22Rv1 (cell line): ENCODE data around the gene CD6.

Experiments used
- H3K27ac ChIP-seq: fragments of 450-650 bp; 2 replicates; pipeline ENCODE4 v1.5.1; 2017
- ZFX ChIP-seq: fragments of 450-650 bp; IDR thresholded peaks from 2 replicates; pipeline ENCODE4 v1.6.1; 2017; ENCODE audit warnings: antibody characterized with exemption, borderline replicate concordance
- TF ChIP-seq, protein P1 (sequence below): fragments of 450-650 bp; IDR thresholded peaks from 2 replicates; pipeline ENCODE4 v1.5.1; 2017; ENCODE audit warnings: mild to moderate bottlenecking

Gene CD6

DNA sequence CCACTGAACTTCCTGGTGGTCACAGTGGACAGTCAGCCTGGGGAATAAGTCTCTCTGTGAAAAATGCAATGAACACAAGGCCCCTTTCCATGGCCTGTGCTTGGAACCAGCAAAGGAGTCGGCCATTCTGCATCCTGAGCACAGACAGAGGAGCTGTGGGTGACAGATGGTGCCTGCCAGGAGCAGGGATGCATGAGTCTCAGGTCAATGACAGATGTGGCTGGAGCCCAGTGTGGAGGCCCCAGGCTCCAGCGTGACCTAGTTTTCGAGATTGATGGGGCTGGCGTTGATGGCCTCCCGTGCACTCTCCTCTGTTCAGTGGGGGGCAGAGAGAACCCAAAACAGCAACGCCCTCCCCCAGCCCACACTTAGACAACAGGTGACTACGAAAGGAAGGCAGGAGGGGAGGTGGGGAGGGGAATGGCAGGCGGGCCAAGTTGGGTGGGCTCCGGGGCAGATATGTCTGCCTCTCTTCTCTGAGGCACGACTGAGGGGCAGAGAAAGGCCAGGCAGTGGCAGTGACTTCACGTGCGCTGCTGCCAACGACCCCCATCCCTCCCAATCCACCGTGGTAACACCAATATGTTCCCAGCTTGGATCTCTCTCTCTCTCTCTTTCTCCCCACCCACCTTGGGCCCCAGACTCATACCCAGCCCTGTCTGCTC is 96.4 kb downstream of the CD6 start:
- H3K27ac ChIP-seq: no peak overlapping the region
- TF ChIP-seq, protein P1, sequence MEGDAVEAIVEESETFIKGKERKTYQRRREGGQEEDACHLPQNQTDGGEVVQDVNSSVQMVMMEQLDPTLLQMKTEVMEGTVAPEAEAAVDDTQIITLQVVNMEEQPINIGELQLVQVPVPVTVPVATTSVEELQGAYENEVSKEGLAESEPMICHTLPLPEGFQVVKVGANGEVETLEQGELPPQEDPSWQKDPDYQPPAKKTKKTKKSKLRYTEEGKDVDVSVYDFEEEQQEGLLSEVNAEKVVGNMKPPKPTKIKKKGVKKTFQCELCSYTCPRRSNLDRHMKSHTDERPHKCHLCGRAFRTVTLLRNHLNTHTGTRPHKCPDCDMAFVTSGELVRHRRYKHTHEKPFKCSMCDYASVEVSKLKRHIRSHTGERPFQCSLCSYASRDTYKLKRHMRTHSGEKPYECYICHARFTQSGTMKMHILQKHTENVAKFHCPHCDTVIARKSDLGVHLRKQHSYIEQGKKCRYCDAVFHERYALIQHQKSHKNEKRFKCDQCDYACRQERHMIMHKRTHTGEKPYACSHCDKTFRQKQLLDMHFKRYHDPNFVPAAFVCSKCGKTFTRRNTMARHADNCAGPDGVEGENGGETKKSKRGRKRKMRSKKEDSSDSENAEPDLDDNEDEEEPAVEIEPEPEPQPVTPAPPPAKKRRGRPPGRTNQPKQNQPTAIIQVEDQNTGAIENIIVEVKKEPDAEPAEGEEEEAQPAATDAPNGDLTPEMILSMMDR: no peak
- no peak for TF ChIP-seq ZFX

DNA sequence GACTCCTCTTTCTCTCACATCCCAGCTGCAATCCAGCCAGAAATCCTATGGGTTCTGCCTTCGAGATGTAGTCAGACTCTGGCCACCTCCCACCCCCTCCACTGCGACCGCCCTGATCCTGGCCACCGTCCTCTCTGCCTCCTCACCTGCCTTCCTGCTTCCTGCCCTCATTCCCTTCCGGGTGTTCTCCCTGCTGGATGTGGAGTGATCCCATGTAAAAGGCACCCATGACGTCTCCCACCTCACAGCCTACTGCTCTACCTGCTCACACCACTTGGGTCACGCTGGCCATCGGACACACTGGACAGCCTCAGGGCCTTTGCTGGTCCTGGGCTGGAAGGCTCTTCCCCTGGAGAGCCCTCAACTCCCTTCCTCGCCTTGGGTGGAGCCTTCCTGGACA is 97.1 kb downstream of the CD6 start:
- H3K27ac ChIP-seq: no peak overlapping the region
- TF ChIP-seq ZFX: no peak
- TF ChIP-seq, protein P1: no peak

DNA sequence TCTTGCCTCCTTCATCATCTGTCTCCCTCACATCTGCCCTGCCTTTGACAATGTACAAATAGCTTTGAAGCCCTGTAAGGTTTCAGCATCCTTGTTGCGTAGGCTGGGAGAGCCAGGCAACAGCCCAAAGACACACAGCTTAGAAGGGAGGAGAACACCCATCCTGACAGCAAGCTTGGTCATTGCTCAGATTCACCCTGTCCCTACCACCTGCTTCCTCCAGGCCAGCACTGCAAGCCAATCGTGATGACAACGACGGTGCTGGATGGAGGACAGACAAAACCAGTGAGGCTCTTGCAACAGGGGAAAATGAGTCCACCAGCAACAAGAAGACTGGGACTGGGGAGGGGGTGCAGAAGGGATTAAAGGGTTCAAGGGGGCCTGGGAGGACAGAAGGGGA is 97.9 kb downstream of the CD6 start:
- no peak overlapping the region for H3K27ac ChIP-seq
- TF ChIP-seq ZFX: no peak
- TF ChIP-seq, protein P1: no peak
